SHP77 treated with DMSO at 0.1 percent for 48 hours (cell line): Measurements from ENCODE around the gene IL1RAPL1.
"Not testable (repeated sequence)": the region's sequence is repeated elsewhere in the genome, so short reads cannot be mapped to it uniquely, and the experiment has no call there.

Source experiments
- DNase-seq: peaks from one replicate; lab custom pipeline; 2025; lab: John Stamatoyannopoulos, UW

IL1RAPL1 gene

DNA sequence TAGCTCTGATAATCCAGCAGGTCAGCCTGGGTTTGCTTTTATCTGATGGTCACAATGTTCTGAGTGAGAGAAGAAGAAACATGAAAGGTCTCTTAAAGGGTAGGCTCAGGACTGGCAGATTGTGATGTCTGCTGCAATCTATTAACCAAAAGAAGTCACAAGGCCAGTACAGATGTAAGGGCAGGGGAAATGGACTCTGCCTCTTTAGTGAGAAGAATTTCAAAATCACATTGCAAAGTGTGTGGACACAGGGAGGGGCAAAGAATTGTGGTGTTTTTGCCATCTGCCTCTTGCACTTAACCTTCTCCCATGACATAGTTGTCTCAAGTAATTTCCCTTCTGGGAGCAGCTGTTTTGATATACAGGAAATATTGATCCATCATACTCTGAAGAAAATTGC lies 40.9 kb downstream of the IL1RAPL1 start:
- no peak for DNase-seq

DNA sequence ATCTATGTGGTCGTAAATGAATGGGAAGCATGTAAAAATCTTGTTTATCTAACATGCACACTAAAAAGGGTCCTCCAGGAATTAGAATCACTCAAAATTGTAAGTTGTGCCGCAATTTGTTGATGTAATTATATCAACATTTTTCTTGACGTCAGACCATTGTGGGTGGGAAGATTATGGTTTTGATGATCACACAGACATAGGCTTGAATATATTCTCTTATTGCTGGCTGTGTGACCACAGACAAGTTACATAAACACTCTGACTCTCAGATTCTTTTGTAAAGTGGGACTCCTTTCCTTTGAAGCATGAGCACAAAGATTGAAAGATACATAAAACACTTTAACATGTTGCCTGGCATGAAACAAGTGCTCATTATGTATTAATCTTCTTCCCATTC lies 51.5 kb downstream of the IL1RAPL1 start:
- no peak for DNase-seq

DNA sequence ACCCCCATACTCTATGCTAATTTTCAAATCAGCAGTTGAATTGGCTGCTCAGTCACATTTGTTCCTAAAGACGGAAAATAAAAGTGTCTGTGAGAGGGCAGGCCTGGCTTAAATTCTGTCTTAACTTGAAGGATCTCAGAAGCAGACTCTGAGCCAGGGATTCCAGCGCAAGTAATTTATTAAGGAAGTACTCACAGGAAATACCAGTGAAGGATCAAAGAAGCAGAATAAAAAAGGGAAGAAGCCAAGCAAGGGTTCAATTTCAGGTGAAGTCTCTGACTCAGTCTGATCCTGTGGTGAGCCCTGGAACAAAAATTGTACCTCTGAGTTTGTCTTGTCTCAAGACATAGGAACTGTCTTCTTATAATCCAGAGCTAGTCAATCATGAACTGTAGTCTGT lies 52.2 kb downstream of the IL1RAPL1 start:
- DNase-seq = no peak

DNA sequence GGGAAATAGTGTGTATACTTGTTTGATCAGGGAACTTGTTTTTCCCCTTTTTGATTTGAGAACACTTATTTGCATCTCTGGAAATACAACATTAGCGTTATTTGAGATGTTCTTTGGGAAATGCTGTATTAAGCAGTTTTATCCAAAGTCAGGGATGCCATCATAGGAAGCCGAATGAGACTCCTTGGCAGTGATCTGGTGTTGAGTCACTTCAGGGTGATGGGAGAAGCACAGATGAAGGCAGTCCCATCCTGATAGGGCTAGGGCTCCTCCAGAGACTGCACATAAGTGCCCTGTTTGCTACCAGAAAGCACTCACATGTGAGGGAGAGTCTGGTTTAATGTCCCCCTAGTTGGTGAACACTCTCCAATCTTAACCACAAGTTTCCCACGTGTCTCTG lies 62.3 kb downstream of the IL1RAPL1 start:
- DNase-seq = no peak

DNA sequence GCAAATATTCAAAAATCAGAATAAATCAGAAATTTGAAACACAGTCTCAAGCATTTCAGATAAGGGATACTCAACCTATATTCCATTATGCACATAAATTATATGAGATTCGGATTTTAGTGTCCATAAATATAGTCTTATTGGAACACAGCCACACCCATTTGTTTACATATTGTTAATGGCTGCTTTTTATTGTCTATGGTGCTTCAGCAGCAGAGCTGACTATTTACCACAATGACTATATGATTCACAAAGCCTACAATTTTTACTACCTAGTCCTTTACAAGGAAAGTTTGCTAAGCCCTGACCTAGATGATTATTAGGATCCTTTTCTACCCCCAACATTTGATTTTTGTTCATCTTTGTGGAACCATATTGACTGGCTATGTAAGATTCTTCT lies 63.9 kb downstream of the IL1RAPL1 start:
- no peak for DNase-seq

- no peak for DNase-seq
Measured at GRCh38 chrX:28659269-28659668, 72.0 kb downstream of the IL1RAPL1 start.

- DNase-seq = no peak
Measured at GRCh38 chrX:28665778-28666177, 78.5 kb downstream of the IL1RAPL1 start.

- no peak for DNase-seq
Measured at GRCh38 chrX:28668303-28668702, 81.1 kb downstream of the IL1RAPL1 start.

DNA sequence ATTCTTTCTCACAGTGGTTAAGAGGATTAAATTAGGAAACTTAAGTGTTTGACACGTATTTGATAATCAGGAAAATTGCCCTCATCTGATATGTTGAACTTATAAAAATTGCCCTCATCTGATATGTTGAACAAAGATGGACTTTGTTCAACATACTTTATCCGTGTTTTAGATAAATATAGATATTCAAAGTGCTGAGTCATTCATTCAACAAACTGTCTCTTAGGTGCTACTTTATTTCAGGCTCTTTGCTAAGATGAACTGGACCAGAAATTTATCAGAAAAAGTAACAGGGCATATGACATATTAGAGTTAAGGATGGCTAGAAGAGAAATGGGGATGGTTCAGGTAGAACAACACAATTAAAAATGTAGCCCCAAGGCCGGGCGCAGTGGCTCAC lies 81.7 kb downstream of the IL1RAPL1 start:
- DNase-seq = no peak

- no peak for DNase-seq
Measured at GRCh38 chrX:28670074-28670473, 82.8 kb downstream of the IL1RAPL1 start.

GRCh38 chrX:28675173-28675572 lies 87.9 kb downstream of the IL1RAPL1 start:
- no peak for DNase-seq

DNA sequence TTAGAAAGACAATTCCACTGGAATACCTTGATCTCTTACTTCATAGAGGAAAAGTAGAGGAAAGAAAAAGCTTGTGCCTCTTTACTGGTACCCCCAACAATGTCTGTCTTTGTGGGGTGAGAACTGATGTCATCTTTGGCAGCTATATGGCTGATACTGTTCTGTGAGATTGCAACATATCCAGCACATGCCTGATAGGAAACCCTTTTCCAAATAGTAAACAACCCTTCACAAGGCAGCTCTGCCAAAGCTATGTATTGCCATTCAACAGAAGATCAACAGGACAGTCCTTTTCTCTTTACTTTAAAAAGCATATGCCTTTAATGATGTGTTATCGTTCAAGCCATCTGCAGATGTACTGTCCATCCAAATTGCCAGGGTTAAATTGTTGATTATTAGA lies 105.9 kb downstream of the IL1RAPL1 start:
- no peak for DNase-seq

DNA sequence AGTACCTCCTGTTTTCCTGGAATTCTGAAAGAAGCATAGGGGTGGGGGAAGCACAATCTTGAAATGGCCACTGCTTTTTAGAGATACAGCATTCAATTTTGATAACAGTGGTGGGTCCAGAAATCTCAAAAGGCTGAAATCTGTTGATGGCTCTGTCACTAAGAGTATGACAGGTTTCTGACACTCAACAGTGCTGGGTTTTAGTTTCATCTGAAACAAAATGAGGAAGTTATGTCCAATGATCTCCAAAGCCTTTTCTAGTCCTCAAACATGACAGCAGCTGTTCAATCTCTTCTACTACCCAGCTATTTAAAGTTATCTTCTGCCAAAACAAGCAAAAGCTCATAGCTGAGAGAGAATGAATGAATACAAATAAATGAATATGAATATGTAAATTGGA lies 110.5 kb downstream of the IL1RAPL1 start:
- no peak for DNase-seq

- DNase-seq = no peak
Measured at GRCh38 chrX:28701222-28701621, 114.0 kb downstream of the IL1RAPL1 start.

DNA sequence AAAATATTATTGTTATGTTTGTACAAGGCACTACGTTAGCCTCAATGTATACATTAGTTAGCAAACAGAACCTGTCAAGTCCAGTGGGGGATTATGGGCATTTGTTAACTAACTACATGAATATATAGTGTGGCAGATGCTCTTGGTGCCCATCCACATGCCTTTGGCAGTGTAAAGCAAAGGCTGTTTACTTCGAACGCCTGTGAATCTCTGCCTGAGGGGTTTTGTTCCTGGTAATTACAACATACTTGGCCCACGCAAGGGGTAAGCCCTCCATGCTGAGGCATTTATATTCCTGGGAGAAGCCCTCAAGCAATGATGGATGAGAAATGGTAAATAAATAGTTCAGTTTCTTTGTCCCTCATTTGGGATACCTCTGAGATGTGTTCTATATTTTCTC lies 119.7 kb downstream of the IL1RAPL1 start:
- DNase-seq = no peak

- DNase-seq = no peak
Measured at GRCh38 chrX:28709421-28709820, 122.2 kb downstream of the IL1RAPL1 start.

GRCh38 chrX:28717864-28718263 lies 130.6 kb downstream of the IL1RAPL1 start:
- no peak for DNase-seq

- no peak for DNase-seq
Measured at GRCh38 chrX:28718450-28718849, 131.2 kb downstream of the IL1RAPL1 start.

DNA sequence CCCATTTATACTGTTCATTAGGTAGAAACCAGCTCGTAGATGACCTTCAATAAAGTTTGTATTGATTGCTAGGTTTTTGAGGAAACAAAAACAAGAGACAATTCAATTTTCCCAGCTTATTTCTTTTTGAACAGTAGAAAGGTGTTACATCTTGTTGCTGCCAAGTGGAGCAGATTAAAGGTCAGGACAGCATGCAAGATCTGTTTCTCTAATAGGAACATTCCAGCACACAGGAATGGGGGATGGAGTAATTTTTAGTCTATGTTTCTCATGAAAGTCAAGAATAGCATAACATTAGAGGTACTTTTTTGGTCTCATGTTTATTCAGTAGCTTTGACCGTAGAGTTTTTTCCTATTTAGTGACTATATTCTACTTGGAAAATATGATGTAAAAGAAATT lies 132.4 kb downstream of the IL1RAPL1 start:
- DNase-seq = no peak

DNA sequence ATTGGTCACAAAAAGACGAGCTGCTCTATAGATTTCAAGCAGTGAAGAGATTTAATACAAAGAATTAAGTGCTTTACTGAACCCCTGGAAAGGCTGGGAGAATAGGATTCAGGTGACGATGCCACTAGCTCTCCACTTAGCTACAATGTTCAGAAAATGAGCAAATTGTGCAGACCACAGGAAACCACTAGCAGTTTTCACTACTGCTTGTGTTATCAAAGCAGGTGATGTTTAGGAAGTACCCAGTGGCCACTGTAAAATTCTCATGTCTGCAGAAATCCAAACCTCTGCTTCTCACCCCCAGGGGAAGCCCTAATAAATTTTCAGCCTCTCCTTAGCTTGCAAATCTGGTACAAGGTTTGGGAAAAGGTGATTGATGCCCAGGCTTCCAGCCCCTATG lies 165.1 kb downstream of the IL1RAPL1 start:
- DNase-seq = no peak

GRCh38 chrX:28756175-28756574 lies 168.9 kb downstream of the IL1RAPL1 start:
- DNase-seq = no peak

GRCh38 chrX:28756647-28757046 lies 169.4 kb downstream of the IL1RAPL1 start:
- DNase-seq = no peak

DNA sequence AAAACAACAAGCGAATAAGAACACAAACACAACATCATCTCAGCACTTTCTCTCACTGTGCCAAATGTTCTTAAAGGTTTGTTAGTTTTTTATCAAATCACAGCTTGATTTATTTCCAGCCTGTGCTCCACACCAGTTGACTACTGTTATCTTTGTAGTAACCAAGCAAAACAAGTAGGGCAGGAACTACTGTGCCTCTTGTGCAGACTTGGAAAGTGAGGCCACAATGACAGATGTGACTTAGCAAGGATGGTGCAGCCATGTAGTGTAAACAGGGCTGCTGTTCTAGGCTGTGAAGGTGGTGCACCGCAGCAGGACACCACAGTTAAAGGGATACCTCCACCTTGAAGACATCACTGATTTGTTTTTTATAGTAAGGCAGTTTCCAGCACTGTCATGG lies 170.0 kb downstream of the IL1RAPL1 start:
- DNase-seq = no peak

GRCh38 chrX:28766561-28766960 lies 179.3 kb downstream of the IL1RAPL1 start:
- DNase-seq = not testable (repeated sequence)

- no peak for DNase-seq
Measured at GRCh38 chrX:28773807-28774206, 186.6 kb downstream of the IL1RAPL1 start.
